Measurements from ENCODE around the gene TROAP.

The TROAP gene

GRCh38 chr12:49357103-49357678 is 34.1 kb downstream of the TROAP start:
- no peak for DNase-seq
- TF ChIP-seq CTCF (IDR thresholded peaks at IDR 0.05; ENCODE audit: low read depth, low read length, missing control alignments), result peak; percentile 31
- H3K27me3 ChIP-seq (replicated peaks), result no peaks in the 10 kb centered on the region
- peak overlapping the region; percentile 17 for H3K27ac ChIP-seq
- H3K4me3 ChIP-seq (ENCODE audit: low read depth, low read length), result no peak overlapping the region
- in situ Hi-C loops (cut with HindIII; ENCODE audit: low pct_ligation_motif_present, low sequenced_read_pairs), result loop anchor here (25.0 kb wide), 1 partner anchor 155 kb away; no protein-coding TSS in a partner anchor
- no peaks in the 10 kb centered on the region for H3K36me3 ChIP-seq (replicated peaks)

GRCh38 chr12:49358483-49359141 is 35.6 kb downstream of the TROAP start:
- Histone ChIP-seq H3K36me3 (replicated peaks) (no peaks in the 10 kb centered on the region), H3K27ac (no peak overlapping the region), H3K27me3 (replicated peaks) (no peaks in the 10 kb centered on the region), H3K4me3 (ENCODE audit: low read depth, low read length) (no peak overlapping the region)
- DNase-seq, result peak; percentile 59
- peak; percentile 88 for TF ChIP-seq CTCF (IDR thresholded peaks at IDR 0.05; ENCODE audit: low read depth, low read length, missing control alignments)
- in situ Hi-C loops (cut with HindIII; ENCODE audit: low pct_ligation_motif_present, low sequenced_read_pairs), result loop anchor here (25.0 kb wide), 1 partner anchor 154 kb away; no protein-coding TSS in a partner anchor

GRCh38 chr12:49359671-49360070 is 36.6 kb downstream of the TROAP start:
- TF ChIP-seq CTCF (IDR thresholded peaks at IDR 0.05; ENCODE audit: low read depth, low read length, missing control alignments), result no peak
- no peak for DNase-seq
- in situ Hi-C loops (cut with HindIII; ENCODE audit: low pct_ligation_motif_present, low sequenced_read_pairs), result loop anchor here (25.0 kb wide), 1 partner anchor 153 kb away; no protein-coding TSS in a partner anchor
- H3K27ac ChIP-seq, result no peak overlapping the region
- H3K4me3 ChIP-seq (ENCODE audit: low read depth, low read length), result no peak overlapping the region
- no peaks in the 10 kb centered on the region for H3K27me3 ChIP-seq (replicated peaks)
- H3K36me3 ChIP-seq (replicated peaks), result no peaks in the 10 kb centered on the region

- DNase-seq, result no peak
- Histone ChIP-seq H3K27ac (no peak overlapping the region), H3K4me3 (ENCODE audit: low read depth, low read length) (no peak overlapping the region), H3K27me3 (replicated peaks) (no peaks in the 10 kb centered on the region), H3K36me3 (replicated peaks) (no peaks in the 10 kb centered on the region)
- in situ Hi-C loops (cut with HindIII; ENCODE audit: low pct_ligation_motif_present, low sequenced_read_pairs), result loop anchor here (25.0 kb wide), 1 partner anchor 150 kb away; no protein-coding TSS in a partner anchor
- TF ChIP-seq CTCF (IDR thresholded peaks at IDR 0.05; ENCODE audit: low read depth, low read length, missing control alignments), result no peak
Observed at GRCh38 chr12:49362077-49362476, 39.0 kb downstream of the TROAP start.

- in situ Hi-C loops (cut with HindIII; ENCODE audit: low pct_ligation_motif_present, low sequenced_read_pairs), result loop anchor here (25.0 kb wide), 1 partner anchor 147 kb away; no protein-coding TSS in a partner anchor
- Histone ChIP-seq H3K27ac (peak overlapping the region; percentile 94), H3K36me3 (replicated peaks) (no peaks in the 10 kb centered on the region), H3K4me3 (ENCODE audit: low read depth, low read length) (no peak overlapping the region), H3K27me3 (replicated peaks) (no peaks in the 10 kb centered on the region)
- TF ChIP-seq CTCF (IDR thresholded peaks at IDR 0.05; ENCODE audit: low read depth, low read length, missing control alignments), result no peak
- DNase-seq, result peak; percentile 56
Observed at GRCh38 chr12:49364989-49365388, 41.9 kb downstream of the TROAP start.
